Parathyroid adenoma (tissue), 2 donors: ENCODE measurements around the gene PARVB.

Source experiments
- H2AFZ ChIP-seq: fragments of 300-600 bp; sonication (generic); one replicate; pipeline ENCODE4 v1.7.0; 2017; ENCODE audit warnings: antibody characterized with exemption, mild to moderate bottlenecking
- H3K27ac ChIP-seq: fragments of 300-600 bp; sonication (generic); one replicate; pipeline ENCODE4 v1.7.0; 2017
- H3K27me3 ChIP-seq: fragments of 300-600 bp; sonication (generic); one replicate; pipeline ENCODE4 v1.7.0; 2017; ENCODE audit warnings: low read length; ENCODE audit not compliant: control insufficient read depth, insufficient read depth
- H3K36me3 ChIP-seq: fragments of 300-600 bp; sonication (generic); one replicate; pipeline ENCODE4 v1.7.0; 2017; ENCODE audit warnings: low read length; ENCODE audit not compliant: control insufficient read depth, insufficient read depth
- H3K4me1 ChIP-seq: fragments of 300-600 bp; sonication (generic); one replicate; pipeline ENCODE4 v1.7.0; 2017; ENCODE audit warnings: control low read depth
- H3K4me2 ChIP-seq: fragments of 300-600 bp; sonication (generic); one replicate; pipeline ENCODE4 v1.7.0; 2017; ENCODE audit warnings: low read length
- H3K4me3 ChIP-seq: fragments of 300-600 bp; sonication (generic); one replicate; pipeline ENCODE4 v1.7.0; 2017; ENCODE audit warnings: low read depth, low read length
- H3K79me2 ChIP-seq: fragments of 300-600 bp; sonication (generic); one replicate; pipeline ENCODE4 v1.7.0; 2017; ENCODE audit warnings: control low read depth
- H3K9ac ChIP-seq: fragments of 300-600 bp; sonication (generic); one replicate; pipeline ENCODE4 v1.7.0; 2017; ENCODE audit warnings: mild to moderate bottlenecking
- H3K9me3 ChIP-seq: fragments of 300-600 bp; sonication (generic); one replicate; pipeline ENCODE4 v1.7.0; 2017; ENCODE audit warnings: low read length; ENCODE audit not compliant: control insufficient read depth
- CTCF ChIP-seq: fragments of 300-600 bp; sonication (generic); IDR thresholded peaks from one replicate; pipeline ENCODE4 v1.7.0; 2017; ENCODE audit warnings: antibody characterized with exemption, mild to moderate bottlenecking
- donor health status: primary hyperparathyroidism.

The PARVB gene

GRCh38 chr22:44159811-44160210 is 135.7 kb downstream of the PARVB start:
- no peak overlapping the region for H3K27ac ChIP-seq

GRCh38 chr22:44160421-44160820 is 136.3 kb downstream of the PARVB start:
- Histone ChIP-seq H2AFZ (no peak overlapping the region), H3K36me3 (no peaks in the 10 kb centered on the region), H3K9me3 (no peaks in the 10 kb centered on the region), H3K4me3 (no peak overlapping the region), H3K79me2 (no peaks in the 10 kb centered on the region), H3K9ac (no peak overlapping the region), H3K4me2 (no peak overlapping the region), H3K4me1 (no peaks in the 10 kb centered on the region), H3K27me3 (no peaks in the 10 kb centered on the region), H3K27ac (no peak overlapping the region)
- TF ChIP-seq CTCF: no peak

More at GRCh38 chr22:44159811-44160210, 135.7 kb downstream of the PARVB start:
- H3K9me3 ChIP-seq: no peaks in the 10 kb centered on the region
- no peak overlapping the region for H2AFZ ChIP-seq
- no peak for TF ChIP-seq CTCF
- no peaks in the 10 kb centered on the region for H3K4me1 ChIP-seq
- H3K9ac ChIP-seq: no peak overlapping the region
- H3K27me3 ChIP-seq: no peaks in the 10 kb centered on the region
- H3K4me2 ChIP-seq: no peak overlapping the region
- no peak overlapping the region for H3K4me3 ChIP-seq
- no peaks in the 10 kb centered on the region for H3K79me2 ChIP-seq
- H3K36me3 ChIP-seq: no peaks in the 10 kb centered on the region

GRCh38 chr22:44161673-44162072 is 137.6 kb downstream of the PARVB start:
- H3K9ac ChIP-seq: no peak overlapping the region
- H3K27ac ChIP-seq: no peak overlapping the region
- H3K4me3 ChIP-seq: no peak overlapping the region
- no peak overlapping the region for H2AFZ ChIP-seq
- H3K27me3 ChIP-seq: no peaks in the 10 kb centered on the region
- H3K4me2 ChIP-seq: no peak overlapping the region
- no peak for TF ChIP-seq CTCF
- no peaks in the 10 kb centered on the region for H3K79me2 ChIP-seq
- H3K9me3 ChIP-seq: no peaks in the 10 kb centered on the region
- no peaks in the 10 kb centered on the region for H3K36me3 ChIP-seq
- H3K4me1 ChIP-seq: no peaks in the 10 kb centered on the region

GRCh38 chr22:44162960-44163359 is 138.9 kb downstream of the PARVB start:
- Histone ChIP-seq H3K4me3 (no peak overlapping the region), H3K9ac (no peak overlapping the region), H3K4me1 (no peaks in the 10 kb centered on the region), H3K27me3 (no peaks in the 10 kb centered on the region), H3K9me3 (no peaks in the 10 kb centered on the region), H3K27ac (no peak overlapping the region), H3K79me2 (no peaks in the 10 kb centered on the region), H2AFZ (no peak overlapping the region), H3K4me2 (no peak overlapping the region), H3K36me3 (no peaks in the 10 kb centered on the region)
- TF ChIP-seq CTCF: no peak

- H3K9ac ChIP-seq: no peak overlapping the region
- TF ChIP-seq CTCF: no peak
- no peak overlapping the region for H3K4me2 ChIP-seq
- H3K4me3 ChIP-seq: no peak overlapping the region
- no peaks in the 10 kb centered on the region for H3K9me3 ChIP-seq
- H3K36me3 ChIP-seq: no peaks in the 10 kb centered on the region
- no peak overlapping the region for H2AFZ ChIP-seq
- H3K27ac ChIP-seq: no peak overlapping the region
- H3K27me3 ChIP-seq: no peaks in the 10 kb centered on the region
- no peaks in the 10 kb centered on the region for H3K4me1 ChIP-seq
- no peaks in the 10 kb centered on the region for H3K79me2 ChIP-seq
Measured at GRCh38 chr22:44163536-44163935, 139.4 kb downstream of the PARVB start.
